Measurements from ENCODE around the gene MARCHF10. TPM values are rescaled to one million over a fixed set of nuclear protein-coding genes. Genes with fewer than 3 reads are reported as not detected.

The MARCHF10 gene
- total RNA-seq, 4 donors from 2014 or later = 0.28 TPM; not detected in 3

DNA sequence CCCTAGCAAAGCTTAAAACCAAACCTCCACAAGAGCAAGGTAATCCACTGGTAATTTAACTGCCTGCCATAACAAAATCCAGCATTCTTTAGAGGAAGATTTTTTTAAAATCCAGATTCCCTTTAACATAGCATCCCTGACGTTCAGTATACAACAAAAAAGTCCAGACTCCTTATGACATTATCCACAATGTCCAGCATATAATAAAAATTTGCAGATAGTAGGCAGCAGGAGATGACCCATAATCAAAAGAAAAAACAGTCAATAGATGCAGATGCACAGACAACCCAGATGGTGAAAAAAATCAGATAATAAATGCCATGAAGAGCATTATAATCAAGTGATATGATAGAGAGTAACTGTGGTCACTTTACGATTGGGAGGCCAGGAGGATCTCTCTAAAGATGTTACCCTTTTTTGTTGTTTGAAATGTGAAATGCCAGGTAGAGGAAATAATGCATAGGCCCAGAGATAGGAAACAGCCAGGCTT lies 147.4 kb downstream of the MARCHF10 start:
- no peak for DNase-seq (ENCODE audit: low spot score)
- TF ChIP-seq, protein P1, sequence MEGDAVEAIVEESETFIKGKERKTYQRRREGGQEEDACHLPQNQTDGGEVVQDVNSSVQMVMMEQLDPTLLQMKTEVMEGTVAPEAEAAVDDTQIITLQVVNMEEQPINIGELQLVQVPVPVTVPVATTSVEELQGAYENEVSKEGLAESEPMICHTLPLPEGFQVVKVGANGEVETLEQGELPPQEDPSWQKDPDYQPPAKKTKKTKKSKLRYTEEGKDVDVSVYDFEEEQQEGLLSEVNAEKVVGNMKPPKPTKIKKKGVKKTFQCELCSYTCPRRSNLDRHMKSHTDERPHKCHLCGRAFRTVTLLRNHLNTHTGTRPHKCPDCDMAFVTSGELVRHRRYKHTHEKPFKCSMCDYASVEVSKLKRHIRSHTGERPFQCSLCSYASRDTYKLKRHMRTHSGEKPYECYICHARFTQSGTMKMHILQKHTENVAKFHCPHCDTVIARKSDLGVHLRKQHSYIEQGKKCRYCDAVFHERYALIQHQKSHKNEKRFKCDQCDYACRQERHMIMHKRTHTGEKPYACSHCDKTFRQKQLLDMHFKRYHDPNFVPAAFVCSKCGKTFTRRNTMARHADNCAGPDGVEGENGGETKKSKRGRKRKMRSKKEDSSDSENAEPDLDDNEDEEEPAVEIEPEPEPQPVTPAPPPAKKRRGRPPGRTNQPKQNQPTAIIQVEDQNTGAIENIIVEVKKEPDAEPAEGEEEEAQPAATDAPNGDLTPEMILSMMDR (IDR thresholded peaks at IDR 0.05) = no peak
- ATAC-seq (ENCODE audit: low FRiP score) = no peak

- ATAC-seq (ENCODE audit: low FRiP score) (no peak), DNase-seq (ENCODE audit: low spot score) (no peak)
- TF ChIP-seq, protein P1 (IDR thresholded peaks at IDR 0.05) = no peak
Observed at GRCh38 chr17:62658136-62658920, 149.8 kb downstream of the MARCHF10 start.

DNA sequence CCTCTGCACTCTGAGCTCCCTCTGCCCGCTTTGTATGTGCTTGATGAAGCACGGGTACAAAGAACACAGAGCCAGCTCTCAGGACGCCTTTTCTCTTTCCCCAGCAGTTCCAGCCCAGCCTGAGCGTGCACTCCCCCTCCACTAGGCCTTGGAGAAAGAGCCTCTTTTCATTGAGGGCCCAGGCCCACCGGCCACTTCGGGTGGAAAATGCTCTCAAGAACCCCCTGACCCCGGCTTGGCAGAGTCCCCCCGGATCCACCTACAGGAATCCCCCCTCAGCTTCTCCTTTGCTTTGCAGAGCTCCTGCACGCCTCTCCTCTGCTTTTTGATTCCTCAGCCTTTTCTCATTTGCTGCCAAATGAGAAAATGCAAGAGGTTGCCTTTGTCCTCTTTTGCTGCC lies 150.4 kb downstream of the MARCHF10 start:
- ATAC-seq (ENCODE audit: low FRiP score) = no peak
- DNase-seq (ENCODE audit: low spot score) = no peak

DNA sequence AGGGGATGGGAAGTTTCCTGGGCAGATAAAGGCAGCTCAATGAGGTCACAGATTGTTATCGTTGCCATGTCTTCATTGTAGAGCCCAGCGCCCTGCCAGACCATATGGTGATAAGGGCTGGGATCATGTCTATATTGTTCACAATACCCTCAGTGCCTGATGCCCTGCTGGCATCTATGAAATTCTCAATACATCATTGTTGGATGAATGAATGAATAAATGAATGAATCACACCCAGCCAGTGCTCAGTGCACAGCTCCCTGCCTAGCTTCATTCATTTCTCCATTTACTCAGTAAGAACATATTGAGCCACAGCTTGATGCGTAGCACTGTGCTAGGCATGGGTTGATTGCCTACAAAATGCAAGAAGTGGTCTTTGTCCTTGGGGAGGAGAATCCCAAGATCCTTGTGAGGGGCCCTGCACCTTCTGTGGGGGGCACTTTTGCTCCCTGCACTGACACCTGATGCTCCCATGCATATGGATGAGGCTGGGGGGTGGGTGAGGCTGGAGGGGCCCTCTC lies 150.9 kb downstream of the MARCHF10 start:
- DNase-seq (ENCODE audit: low spot score) (no peak), ATAC-seq (ENCODE audit: low FRiP score) (no peak)
- TF ChIP-seq, protein P1 (IDR thresholded peaks at IDR 0.05) = no peak

More for the DNA sequence above, 150.4 kb downstream of the MARCHF10 start:
- TF ChIP-seq, protein P1 (IDR thresholded peaks at IDR 0.05) = no peak

DNA sequence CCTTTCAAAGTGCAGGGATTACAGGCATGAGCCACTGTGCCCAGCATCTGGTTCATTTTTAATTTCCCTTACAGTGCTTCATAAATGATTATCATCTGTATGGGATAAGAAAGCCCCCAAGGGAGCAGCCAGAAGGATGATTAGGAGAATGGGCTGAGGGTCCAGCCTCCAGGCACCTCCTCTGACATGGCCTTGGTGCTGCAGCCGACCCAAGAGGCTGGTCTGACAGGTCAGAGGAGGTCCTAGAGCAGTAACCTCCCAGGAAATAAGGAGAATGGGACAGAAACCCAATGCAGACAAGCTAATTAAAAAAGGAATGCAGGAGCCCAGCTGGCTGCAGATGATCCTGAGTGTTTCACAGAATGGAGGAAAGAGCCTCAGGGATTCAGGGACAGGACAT lies 151.7 kb downstream of the MARCHF10 start:
- TF ChIP-seq, protein P1 (IDR thresholded peaks at IDR 0.05) = no peak
- DNase-seq (ENCODE audit: low spot score) = no peak
- no peak for ATAC-seq (ENCODE audit: low FRiP score)

DNA sequence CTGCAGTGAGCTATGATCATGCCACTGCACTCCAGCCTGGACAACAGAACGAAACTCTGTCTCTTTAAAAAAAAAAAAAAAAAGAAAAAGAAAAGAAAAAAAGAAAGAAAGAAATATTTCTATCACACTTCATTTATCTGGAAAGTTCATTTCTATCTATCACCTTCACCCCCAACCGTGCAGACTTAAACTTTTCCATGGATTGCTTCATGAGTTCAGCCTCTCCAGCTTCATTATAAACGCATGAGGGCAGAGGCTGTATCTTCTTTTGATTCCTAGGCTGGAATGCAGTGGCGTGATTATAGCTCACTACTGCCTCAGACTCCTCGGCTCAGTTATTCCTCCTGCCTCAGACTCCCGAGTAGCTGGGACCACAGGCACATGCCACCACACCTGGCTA lies 152.5 kb downstream of the MARCHF10 start:
- DNase-seq (ENCODE audit: low spot score) (no peak), ATAC-seq (ENCODE audit: low FRiP score) (no peak)
- TF ChIP-seq, protein P1 (IDR thresholded peaks at IDR 0.05) = no peak

Measured in omental fat pad (tissue), 4 donors.